K562 (cell line): ENCODE results near the gene TTLL8. TPM values are rescaled to one million over a fixed set of nuclear protein-coding genes. Genes with fewer than 3 reads are reported as not detected.

ENCODE experiments used
- ATF2 ChIP-seq: sonication (generic); formaldehyde crosslinking; IDR thresholded peaks from 2 replicates; pipeline ENCODE4 v1.8.1; 2022; ENCODE audit warnings: missing genetic modification reagents
- EGR1 ChIP-seq: fragments of 450-650 bp; conservative IDR thresholded peaks from 2 replicates; pipeline ENCODE4 v1.6.1; 2017; ENCODE audit warnings: mild to moderate bottlenecking
- HNRNPL ChIP-seq: fragments of 200-400 bp; formaldehyde crosslinking; IDR thresholded peaks from 2 replicates; pipeline ENCODE4 v1.6.1; 2017; ENCODE audit warnings: low read depth, mild to moderate bottlenecking, low read length
- KAT7 ChIP-seq: sonication (generic); formaldehyde crosslinking; IDR thresholded peaks from 2 replicates; pipeline ENCODE4 v1.8.0; 2022; ENCODE audit warnings: missing genetic modification reagents, mild to moderate bottlenecking, borderline replicate concordance
- KLF1 ChIP-seq: fragments of 450-650 bp; IDR thresholded peaks from 2 replicates; pipeline ENCODE4 v1.6.1; 2016; ENCODE audit warnings: missing genetic modification characterization, missing compliant biosample characterization
- MBD2 ChIP-seq: sonication (generic); IDR thresholded peaks from 2 replicates; pipeline ENCODE4 v1.6.1; 2016; ENCODE audit warnings: low read depth, borderline replicate concordance
- NCOA6 ChIP-seq: fragments of 450-650 bp; IDR thresholded peaks from 2 replicates; pipeline ENCODE4 v1.6.1; 2017; ENCODE audit warnings: mild to moderate bottlenecking
- NFRKB ChIP-seq: fragments of 450-650 bp; IDR thresholded peaks from 2 replicates; pipeline ENCODE4 v1.6.1; 2016; ENCODE audit warnings: low read depth
- POLR2G ChIP-seq: fragments of 200-400 bp; formaldehyde crosslinking; IDR thresholded peaks from 2 replicates; pipeline ENCODE4 v1.6.1; 2017; ENCODE audit warnings: low read depth, mild to moderate bottlenecking, antibody characterized with exemption, low read length, moderate library complexity
- POLR2H ChIP-seq: IDR thresholded peaks from 2 replicates; pipeline ENCODE4 v1.6.1; 2016; ENCODE audit warnings: missing genetic modification characterization, low read depth, mild to moderate bottlenecking, control low read depth, missing compliant biosample characterization, moderate library complexity
- PTRF ChIP-seq: fragments of 450-650 bp; IDR thresholded peaks from 2 replicates; pipeline ENCODE4 v1.6.1; 2016; ENCODE audit warnings: mild to moderate bottlenecking, missing genetic modification characterization, missing compliant biosample characterization
- RBFOX2 ChIP-seq: fragments of 200-400 bp; formaldehyde crosslinking; IDR thresholded peaks from 2 replicates; pipeline ENCODE4 v1.6.1; 2017; ENCODE audit warnings: low read depth, mild to moderate bottlenecking, low read length, moderate library complexity
- SNIP1 ChIP-seq: fragments of 450-650 bp; IDR thresholded peaks from 2 replicates; pipeline ENCODE4 v1.7.1; 2017; ENCODE audit warnings: low read depth, mild to moderate bottlenecking
- SRSF3 ChIP-seq: fragments of 200-400 bp; formaldehyde crosslinking; IDR thresholded peaks from 2 replicates; pipeline ENCODE4 v1.6.1; 2016; ENCODE audit warnings: mild to moderate bottlenecking, low read length, moderate library complexity; ENCODE audit not compliant: insufficient read depth
- TAF1 ChIP-seq: IDR thresholded peaks from 2 replicates; pipeline ENCODE4 v1.6.1; 2011; ENCODE audit warnings: mild to moderate bottlenecking, low read length, moderate library complexity; ENCODE audit not compliant: insufficient read depth, control insufficient read depth, severe bottlenecking; ENCODE audit errors: extremely low read depth
- TARDBP ChIP-seq: fragments of 450-650 bp; IDR thresholded peaks from 2 replicates; pipeline ENCODE4 v1.6.1; 2016
- TCFL5 ChIP-seq: fragments of 250-450 bp; sonication (Bioruptor Pico); conservative IDR thresholded peaks from 2 replicates; pipeline ENCODE4 v1.6.1; 2021; ENCODE audit warnings: mild to moderate bottlenecking, moderate library complexity, matching md5 sums
- ZNF121 ChIP-seq: sonication (generic); formaldehyde crosslinking; conservative IDR thresholded peaks from 2 replicates; pipeline ENCODE4 v1.8.0; 2022; ENCODE audit warnings: missing genetic modification reagents
- ZNF143 ChIP-seq: sonication (generic); formaldehyde crosslinking; IDR thresholded peaks from 2 replicates; pipeline ENCODE4 v1.9.0; 2022; ENCODE audit warnings: mild to moderate bottlenecking, missing genetic modification reagents
- ZNF518B ChIP-seq: fragments of 250-450 bp; sonication (Bioruptor Pico); IDR thresholded peaks from 2 replicates; pipeline ENCODE4 v1.5.0; 2021; ENCODE audit warnings: mild to moderate bottlenecking, moderate library complexity
- ZNF764 ChIP-seq: fragments of 250-450 bp; sonication (Bioruptor Pico); IDR thresholded peaks from 2 replicates; pipeline ENCODE4 v1.4.0; 2020; ENCODE audit warnings: low read depth, mild to moderate bottlenecking, moderate library complexity
- polyA plus RNA-seq, 8 experiments: library from polyadenylated mRNA; depleted of rRNA in 4 of 8; stranded (reverse) in 5 of 8; unstranded in 3 of 8; fragments of >200 nt; fragmentation: Nextera tagmentation in 2 of 8; fragmentation: Illumina TruSeq in 1 of 8; extraction: Ambion mirVana in 2 of 8; extraction: Trizol in 1 of 8; gene quantifications; 2 replicates each; pipeline versions ENCODE4 v1.2.1 to v1.2.3, GENCODE V29; 2011 to 2014; ENCODE audit warnings: inconsistent platforms in 1 of 8, missing spikeins in 1 of 8
- total RNA-seq, 7 experiments: library from RNA; depleted of rRNA in 6 of 7; stranded (reverse); fragments of >200 nt in 6 of 7; fragmentation: Illumina TruSeq in 2 of 7; extraction: Trizol in 2 of 7; gene quantifications; 2 replicates each; pipeline versions ENCODE4 v1.2.1 to v1.2.3, GENCODE V29; 2011 to 2021; ENCODE audit warnings: low replicate concordance in 1 of 7
- TF ChIP-seq, protein P1 (sequence below): fragments of 450-650 bp; formaldehyde crosslinking; IDR thresholded peaks from 2 replicates; pipeline ENCODE4 v1.4.0; 2022; ENCODE audit warnings: mild to moderate bottlenecking, moderate library complexity
- TF ChIP-seq, protein P2 (sequence below): sonication (generic); formaldehyde crosslinking; IDR thresholded peaks from 2 replicates; pipeline ENCODE4 v1.8.0; 2023; ENCODE audit warnings: mild to moderate bottlenecking, missing genetic modification reagents

Gene TTLL8
- total and polyA plus RNA-seq, 9 of the 15 experiments (the other 6 are each of a cell fraction or from before 2014, with no cell fraction given) = not detected

DNA sequence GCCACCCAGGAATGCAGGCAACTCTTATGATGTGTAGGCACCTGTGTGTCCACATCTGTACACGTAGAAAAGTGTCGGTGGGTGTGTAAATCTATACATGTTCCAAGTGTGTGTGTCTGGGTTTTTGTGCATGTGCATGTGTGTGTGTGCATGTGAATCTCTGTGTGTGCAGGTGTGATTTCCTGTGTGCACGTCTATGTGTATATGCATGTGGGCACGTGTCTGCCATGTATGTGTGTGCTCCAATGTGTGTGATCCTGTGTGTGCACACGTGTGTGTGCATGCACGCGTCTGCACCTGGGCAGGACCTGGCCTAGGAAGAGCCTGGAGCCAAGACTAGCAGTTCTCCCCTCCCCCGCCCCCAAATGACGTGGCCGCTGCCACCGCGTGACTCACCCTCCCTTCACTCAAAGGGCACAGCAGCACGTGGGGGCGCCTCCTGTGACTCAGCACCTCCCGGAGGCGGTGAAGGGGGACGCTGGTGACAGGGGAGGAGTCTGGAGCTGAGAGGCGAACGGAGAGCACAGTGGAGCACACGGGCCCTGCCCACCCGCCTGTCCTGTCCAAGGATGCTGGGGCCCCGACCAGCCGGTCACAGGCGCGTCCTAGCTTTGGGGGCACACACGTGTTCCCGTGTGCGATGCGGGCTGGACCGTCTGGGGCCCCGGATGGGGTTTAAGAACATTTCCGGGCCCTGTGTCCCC lies 87.4 kb downstream of the TTLL8 start (continued):
- TF ChIP-seq ZNF518B (no peak), SNIP1 (no peak), MBD2 (0 out of 2 replicates have a peak, but pooled peaks have one; percentile 59), NFRKB (no peak), PTRF (tag) (no peak), POLR2G (peak; percentile 89), TCFL5 (CRISPR knock-in tag) (no peak), ZNF764 (CRISPR knock-in tag) (no peak), EGR1 (peak; percentile 65), NCOA6 (no peak), TAF1 (peak; percentile 40), ZNF143 (CRISPR knock-in tag) (no peak), TARDBP (no peak), RBFOX2 (peak; percentile 88), POLR2H (tag) (peak; percentile 47; the same call in 1 of the 2 replicates), KLF1 (tag) (no peak), ATF2 (CRISPR knock-in tag) (peak; percentile 75; the same call in 1 of the 2 replicates), SRSF3 (no peak), KAT7 (CRISPR knock-in tag) (no peak), HNRNPL (peak; percentile 38; the same call in 1 of the 2 replicates), ZNF121 (CRISPR knock-in tag) (no peak)
- TF ChIP-seq, protein P1, sequence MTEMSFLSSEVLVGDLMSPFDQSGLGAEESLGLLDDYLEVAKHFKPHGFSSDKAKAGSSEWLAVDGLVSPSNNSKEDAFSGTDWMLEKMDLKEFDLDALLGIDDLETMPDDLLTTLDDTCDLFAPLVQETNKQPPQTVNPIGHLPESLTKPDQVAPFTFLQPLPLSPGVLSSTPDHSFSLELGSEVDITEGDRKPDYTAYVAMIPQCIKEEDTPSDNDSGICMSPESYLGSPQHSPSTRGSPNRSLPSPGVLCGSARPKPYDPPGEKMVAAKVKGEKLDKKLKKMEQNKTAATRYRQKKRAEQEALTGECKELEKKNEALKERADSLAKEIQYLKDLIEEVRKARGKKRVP (CRISPR knock-in tag) = no peak
- TF ChIP-seq, protein P2, sequence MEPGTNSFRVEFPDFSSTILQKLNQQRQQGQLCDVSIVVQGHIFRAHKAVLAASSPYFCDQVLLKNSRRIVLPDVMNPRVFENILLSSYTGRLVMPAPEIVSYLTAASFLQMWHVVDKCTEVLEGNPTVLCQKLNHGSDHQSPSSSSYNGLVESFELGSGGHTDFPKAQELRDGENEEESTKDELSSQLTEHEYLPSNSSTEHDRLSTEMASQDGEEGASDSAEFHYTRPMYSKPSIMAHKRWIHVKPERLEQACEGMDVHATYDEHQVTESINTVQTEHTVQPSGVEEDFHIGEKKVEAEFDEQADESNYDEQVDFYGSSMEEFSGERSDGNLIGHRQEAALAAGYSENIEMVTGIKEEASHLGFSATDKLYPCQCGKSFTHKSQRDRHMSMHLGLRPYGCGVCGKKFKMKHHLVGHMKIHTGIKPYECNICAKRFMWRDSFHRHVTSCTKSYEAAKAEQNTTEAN (CRISPR knock-in tag) = no peak
